Occipital lobe (tissue), 2 donors: ENCODE measurements around the gene MEA1. TPM values are rescaled to one million over a fixed set of nuclear protein-coding genes. Genes with fewer than 3 reads are reported as not detected.
"Not testable (repeated sequence)": the region's sequence is repeated elsewhere in the genome, so short reads cannot be mapped to it uniquely, and the experiment has no call there.

Experiments
- DNase-seq: peaks from one replicate; lab custom pipeline; 2025; lab: John Stamatoyannopoulos, UW
- total RNA-seq: library from RNA; depleted of rRNA; stranded (reverse); fragments of >200 nt; gene quantifications from one replicate; pipeline ENCODE4 v1.2.3, GENCODE V29; 2014

Gene MEA1
- total RNA-seq, 1 donor from 2014 or later: 27.8 TPM

DNA sequence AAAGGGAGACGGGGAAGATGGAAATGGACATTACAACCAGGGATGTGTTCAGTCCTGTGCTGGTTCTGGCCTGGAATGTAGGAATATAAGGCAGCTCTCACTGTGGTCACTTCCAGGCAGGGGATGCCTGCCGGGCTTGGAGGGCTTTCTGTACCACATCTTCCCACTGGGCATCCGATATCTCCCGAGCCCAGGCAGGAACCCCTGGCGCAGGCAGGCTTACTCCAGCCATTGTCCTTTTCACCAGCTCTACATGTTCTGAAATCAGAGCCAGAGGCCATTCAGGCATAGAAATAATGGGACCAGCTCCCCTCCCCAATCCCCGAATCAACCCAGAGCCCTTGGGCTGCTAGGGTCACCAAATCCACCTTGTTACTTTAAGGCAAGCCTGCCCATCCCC lies 1.4 kb downstream of the MEA1 start:
- no peak for DNase-seq

DNA sequence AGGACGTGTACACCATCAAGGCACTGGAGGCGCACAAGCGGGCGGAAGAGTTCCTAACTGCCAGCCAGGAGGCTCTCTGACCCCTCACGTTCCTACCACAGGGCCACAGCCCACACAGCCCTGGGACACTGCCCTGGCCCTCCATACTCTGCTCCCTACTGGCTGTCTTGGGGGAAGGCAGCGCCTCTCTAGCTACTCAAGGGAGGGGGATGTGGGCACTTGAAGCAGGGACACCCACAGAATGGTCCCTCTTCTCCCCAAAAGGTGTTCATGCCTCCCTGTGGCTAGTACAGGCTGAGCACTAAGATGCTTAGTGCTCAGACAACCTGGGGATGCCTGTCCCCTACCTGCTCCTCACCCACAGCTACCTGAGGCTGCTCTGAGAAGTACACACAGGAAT lies 2.5 kb downstream of the MEA1 start:
- DNase-seq: no peak

DNA sequence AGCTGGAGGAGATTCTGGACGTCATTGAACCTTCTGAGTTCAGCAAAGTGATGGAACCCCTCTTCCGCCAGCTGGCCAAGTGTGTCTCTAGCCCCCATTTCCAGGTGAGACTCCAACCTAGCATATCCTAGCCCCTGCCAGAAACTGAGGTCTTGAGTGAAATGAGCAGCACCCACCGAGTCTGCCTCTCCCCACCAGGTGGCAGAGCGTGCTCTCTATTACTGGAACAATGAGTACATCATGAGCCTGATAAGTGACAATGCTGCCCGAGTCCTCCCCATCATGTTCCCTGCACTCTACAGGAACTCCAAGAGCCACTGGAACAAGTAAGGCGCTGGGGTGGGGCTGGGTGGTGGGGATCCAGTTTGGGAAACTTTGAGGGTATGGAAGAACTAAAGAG lies 4.6 kb downstream of the MEA1 start:
- DNase-seq: no peak

DNA sequence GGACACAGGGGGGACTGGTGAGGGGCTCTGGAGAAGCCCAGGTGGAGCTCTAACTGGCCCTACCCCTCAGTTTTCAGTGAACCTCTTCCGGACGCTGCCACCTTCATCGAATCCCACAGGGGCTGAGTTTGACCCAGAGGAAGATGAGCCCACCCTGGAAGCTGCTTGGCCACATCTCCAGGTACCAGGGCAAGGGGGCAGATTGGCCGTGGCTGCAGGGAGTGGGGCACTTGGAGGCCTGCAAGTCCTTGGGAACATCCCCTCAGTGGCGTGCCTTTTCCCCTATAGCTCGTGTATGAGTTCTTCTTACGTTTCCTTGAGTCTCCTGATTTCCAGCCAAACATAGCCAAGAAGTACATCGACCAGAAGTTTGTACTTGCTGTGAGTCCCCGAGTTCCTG lies 6.6 kb downstream of the MEA1 start:
- no peak for DNase-seq

DNA sequence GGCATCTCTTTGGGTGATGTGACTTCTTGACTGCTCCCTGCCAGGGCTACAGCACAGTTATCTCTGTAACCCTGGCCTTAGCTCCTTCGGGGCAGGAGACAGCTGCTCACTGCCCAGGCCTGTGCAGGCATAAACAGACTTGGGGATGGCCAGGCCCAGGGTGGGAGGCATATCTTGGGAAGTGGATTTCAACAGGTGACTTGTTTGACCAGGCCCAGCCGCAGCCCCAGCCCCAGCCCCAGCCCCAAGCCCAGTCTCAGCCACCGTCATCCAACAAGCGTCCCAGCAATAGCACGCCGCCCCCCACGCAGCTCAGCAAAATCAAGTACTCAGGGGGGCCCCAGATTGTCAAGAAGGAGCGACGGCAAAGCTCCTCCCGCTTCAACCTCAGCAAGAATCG lies 7.5 kb downstream of the MEA1 start:
- no peak for DNase-seq

DNA sequence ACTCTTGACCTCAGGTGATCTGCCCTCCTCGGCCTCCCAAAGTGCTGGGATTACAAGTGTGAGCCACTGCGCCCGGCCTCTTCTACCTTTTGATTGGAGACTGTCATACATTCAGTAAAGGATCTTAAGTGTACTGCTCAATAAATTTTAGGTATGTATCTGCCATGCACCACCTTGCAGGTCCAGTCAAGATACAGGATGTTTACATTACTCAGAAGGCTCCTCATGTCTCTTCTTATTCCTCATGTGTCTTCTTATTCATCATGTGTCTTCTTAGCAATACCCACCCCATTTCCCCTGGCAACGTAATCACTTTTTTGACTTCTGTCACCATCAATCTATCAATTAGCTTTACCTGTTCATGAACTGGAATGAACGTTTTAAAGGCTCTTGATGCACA lies 7.9 kb downstream of the MEA1 start:
- no peak for DNase-seq

DNA sequence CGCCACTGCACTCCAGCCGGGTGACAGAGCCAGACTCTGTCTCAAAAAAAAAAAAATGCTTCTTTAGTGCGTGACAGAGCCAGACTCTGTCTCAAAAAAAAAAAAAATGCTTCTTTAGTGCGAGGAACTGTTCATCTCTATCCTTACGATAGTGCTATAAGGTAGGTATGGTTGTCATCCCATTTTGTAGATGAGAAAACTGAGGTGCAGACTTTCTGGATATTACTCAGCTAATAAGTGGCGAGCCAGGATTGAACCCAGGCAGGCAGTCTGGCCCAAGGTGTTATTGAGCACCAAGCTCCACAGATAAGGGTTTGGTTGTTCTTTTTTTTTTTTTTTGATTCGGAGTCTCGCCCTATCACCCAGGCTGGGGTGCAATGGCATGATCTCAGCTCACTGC lies 11.9 kb downstream of the MEA1 start:
- DNase-seq: no peak

DNA sequence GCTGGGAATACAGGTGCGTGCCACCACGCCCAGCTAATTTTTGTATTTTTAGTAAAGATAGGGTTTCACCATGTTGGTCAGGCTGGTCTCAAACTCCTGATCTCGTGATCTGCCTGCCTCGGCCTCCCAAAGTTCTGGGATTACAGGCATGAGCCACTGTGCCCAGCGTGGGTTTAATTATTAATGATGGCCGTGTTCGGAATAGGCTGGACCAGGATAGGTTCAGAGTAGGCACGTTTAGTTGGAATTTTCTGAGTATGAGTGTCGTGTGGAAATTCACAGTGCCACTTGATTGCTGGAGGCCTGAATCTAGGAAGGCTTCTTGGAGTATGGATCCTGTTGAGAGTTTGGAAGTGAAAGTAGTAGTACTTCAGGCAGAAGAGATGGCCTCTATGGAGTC lies 15.5 kb downstream of the MEA1 start:
- not testable (repeated sequence) for DNase-seq

DNA sequence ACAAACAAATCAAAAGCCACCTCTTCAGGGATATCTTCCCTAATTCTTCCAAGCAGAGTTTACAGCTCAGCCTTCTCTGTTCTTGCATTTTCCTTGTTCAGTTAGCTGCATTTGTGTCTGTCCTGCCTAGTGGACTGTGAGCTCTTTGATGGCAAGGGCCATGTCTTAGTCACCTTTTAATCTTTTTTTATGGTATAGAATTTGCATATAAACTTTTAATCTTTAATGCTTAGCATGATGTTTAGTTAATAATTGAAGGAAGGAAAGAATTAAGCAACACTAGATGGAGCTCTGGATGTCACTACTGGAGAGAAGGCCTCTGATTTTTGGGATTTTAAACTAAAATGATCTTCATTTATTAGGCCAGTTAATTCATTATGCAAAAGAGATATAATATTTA lies 17.2 kb downstream of the MEA1 start:
- DNase-seq: no peak

DNA sequence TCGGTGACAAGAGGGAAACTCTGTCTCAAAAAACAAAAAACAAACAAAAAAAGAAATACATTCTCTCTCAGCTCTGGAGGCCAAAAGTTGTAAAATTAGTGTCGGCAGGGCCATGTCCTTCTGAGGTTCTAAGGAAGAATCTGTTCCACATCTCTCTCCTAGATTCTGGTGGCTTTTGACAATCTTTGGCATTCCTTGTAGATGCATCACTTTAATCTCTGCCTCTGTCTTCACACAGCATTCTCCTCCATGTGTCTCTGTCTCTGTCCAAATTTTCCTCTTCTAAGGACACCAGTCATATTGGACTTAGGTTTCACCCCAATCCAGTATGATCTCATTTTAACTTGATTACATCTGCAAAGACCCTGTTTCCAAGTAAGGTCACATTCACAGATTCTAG lies 20.3 kb downstream of the MEA1 start:
- no peak for DNase-seq

DNA sequence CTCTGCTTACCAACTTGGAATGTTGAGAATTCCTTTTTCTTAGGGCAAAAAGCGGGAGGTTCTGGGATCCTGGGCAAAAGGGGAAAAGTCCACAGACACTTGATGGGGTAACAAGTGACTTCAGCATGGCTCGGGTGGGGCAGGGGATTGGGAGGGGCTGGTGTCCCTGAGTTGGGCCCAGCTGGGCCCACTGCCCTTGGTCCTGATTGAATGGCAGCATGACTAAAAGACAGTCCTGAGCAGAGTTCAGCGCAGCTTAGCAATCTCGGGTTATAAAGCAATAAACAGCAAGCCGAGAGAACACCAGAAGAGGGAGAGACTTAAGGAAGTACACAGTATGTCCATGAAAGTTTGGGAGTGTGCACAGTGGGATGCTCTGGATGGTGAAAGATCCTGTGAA lies 23.8 kb downstream of the MEA1 start:
- no peak for DNase-seq

DNA sequence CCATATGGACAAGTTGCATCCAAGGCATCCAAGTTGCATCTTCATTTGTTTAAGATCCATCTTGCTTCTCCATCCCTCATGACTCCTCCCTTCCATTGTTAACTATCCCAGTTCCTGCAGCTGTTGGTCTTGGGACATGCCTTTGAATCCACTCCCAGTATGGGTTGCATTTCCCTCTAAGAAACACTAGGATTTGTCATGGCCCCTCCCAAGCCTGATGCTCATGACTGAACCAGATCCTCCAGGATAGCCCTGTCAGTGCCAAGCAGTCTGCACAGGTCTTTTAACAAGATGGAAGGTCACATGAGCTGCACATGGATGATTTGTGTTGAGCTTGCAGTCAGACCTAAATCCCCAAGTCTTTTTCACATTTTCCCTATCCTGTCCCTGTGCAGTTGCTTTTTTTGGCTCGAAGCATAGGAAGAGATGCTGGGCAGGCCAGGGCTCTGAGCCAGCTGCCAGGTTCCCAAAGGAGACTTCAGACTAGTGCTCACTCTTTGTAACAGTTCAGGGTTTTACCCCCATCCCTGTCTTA lies 25.2 kb downstream of the MEA1 start:
- no peak for DNase-seq

DNA sequence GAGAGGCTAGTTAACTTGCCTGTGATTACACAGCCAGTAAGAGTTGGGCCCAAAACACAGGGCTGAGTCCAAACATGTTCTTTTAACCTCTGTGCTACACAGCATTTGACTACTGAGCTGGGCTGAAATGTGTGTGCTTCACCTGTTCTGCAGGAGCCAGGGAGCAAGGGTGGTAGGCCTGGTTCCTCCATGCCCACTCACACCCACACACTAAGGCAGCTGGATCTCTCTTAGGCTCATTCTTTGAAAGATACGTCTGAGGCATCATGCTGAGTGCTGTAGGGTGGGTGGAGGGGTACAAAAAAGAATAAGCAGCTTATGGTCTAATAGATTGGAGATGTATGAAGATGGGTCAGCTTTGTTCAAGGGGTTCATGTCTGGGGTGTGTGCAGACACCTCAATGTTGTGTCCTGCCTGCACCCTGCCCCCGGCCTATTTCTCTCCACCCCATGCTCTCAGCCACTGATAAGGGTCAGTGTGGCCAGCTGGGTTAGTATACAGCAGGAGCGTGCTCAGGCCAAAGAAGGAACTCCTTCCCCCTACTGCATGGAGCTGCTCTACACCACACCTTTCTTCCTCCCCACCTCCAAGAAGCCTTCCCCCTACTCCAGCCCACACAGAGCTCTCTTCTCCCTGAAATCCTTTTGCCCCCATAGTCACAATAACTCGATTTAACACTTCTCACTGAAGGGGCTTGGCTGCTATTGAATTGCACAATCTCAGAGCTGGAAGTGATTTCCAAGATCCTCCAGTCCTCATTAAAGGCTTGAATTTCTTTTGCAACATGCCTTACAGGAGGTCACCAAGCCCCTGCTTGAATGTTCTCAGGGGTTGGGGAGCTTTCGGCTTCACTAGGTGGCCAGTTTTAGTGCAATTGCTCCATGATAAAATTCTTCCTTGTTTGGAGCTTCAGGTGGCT lies 26.0 kb downstream of the MEA1 start:
- no peak for DNase-seq

DNA sequence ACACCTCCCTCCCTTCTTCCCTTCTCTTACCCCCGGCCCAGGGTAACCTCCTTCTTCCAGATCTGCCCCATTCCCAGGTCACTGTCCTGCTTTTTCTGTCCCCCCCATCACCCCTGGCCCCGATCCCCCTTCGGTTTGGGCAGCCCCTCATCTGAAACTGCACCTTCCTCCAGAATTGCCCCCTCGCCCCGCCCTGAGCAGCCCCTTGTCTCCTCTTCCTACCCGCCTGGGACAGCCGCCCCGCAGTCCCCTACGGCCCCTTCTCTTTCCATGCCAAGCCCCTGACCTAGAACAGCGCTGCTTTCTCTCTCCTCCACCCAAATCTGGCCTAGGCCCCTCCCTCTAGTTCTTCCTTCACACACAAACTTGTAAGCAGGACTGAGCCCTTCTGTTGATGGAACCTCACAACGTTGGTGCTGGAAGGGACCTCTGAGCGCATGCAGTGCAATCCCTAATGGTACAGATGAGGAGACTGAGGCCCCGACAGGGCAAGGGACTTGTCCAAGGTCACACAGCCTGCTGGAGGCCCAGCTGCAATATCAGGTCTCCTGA lies 28.7 kb downstream of the MEA1 start:
- no peak for DNase-seq

DNA sequence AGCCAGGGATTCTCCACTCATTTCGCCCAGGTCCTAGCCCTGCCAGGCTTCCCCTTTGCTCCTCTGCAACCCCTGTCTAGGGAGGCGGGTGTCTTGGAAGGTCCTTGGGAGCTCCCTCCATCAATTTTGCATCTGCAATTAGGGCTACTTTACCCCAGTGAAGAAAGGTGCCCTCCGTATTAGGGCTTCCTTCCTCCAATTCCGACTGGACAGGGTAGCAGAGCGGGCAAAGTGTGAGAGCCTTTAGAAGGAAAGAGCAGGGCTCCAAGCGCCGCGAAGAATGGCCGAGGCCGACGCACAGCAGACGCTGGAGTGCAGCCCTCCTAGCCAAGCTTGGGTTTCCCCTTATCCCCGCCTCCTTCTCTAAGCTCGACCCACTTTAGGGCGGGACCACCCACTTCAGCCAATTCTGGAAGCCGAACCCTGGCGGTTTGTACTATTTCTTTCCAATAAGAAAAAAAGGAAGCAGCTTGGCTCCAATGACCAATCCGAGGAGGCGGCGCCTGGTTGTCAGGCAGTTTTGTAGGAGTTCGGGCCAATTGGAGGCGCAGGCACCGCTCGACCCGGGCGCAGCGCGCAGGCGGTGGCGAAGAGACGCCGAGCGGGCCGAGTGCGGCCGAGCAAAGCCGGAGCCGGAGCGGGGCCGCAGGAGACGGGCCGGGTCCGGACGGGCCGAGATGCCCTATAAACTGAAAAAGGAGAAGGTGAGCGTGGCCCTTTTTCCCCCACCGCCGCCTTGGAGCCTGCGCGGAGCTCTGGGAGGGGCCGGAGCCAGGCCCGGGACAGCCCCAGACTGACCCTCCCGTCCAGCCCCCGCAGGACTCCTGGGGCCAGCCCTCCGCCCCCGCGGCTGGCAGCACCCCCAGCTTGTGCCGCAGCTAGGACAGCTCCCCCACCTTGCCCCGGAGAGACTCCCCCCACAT lies 29.5 kb downstream of the MEA1 start, which contains the start of gene PPP2R5D:
PPP2R5D (plus strand) TSS at position 570 of the 923 bp plus-strand sequence; CDS start at position 678, 108 bp downstream.
- DNase-seq: peak; percentile 98

DNA sequence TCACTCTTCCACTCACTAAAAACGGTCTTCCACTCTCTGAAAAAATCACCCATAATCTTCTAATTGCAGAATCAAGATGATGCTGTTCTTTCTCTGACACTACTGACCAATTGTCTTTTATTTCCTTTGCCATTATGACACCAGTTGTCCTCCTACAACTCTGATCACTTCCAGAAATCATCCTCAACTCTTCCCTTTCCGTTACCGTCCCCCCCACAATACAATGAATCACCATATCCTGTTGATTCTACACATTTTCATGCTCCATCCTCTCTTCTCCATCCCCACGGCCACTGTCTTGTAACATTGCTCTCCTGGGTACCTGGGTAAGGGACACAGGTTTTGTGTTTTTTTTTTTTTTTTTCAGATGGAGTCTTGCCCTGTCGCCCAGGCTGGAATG lies 31.9 kb downstream of the MEA1 start:
- DNase-seq: no peak

DNA sequence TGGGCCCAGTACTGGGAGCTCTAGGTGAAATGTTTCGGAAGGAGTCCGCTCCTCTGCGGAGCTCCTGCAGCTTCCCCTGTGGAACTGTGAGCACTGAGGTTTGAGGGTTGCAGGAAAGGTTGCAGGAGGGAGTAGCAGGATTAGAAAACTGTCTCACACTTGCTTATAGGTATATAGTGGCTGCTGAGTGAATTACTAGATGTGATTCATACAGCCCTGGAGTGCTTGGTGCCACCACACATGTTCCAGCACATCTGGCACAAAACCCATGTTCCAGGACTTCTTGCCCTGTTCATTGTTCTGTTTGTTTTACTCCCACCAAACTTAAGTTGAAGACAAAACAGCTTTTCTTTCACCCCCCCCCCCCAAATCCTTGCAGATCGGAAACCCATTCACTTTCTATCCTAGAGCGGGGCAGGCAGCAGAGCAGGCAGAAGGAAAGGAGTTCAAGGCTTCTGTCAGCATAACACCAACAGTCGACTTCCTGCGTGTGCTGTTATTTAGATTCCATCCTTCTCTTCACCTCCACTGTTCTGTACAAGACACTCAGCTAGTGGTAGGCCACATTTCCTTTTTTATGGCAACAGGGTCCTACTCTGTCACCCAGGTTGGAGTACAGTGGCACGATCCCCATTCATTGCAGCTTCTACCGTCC lies 34.1 kb downstream of the MEA1 start:
- DNase-seq: no peak

DNA sequence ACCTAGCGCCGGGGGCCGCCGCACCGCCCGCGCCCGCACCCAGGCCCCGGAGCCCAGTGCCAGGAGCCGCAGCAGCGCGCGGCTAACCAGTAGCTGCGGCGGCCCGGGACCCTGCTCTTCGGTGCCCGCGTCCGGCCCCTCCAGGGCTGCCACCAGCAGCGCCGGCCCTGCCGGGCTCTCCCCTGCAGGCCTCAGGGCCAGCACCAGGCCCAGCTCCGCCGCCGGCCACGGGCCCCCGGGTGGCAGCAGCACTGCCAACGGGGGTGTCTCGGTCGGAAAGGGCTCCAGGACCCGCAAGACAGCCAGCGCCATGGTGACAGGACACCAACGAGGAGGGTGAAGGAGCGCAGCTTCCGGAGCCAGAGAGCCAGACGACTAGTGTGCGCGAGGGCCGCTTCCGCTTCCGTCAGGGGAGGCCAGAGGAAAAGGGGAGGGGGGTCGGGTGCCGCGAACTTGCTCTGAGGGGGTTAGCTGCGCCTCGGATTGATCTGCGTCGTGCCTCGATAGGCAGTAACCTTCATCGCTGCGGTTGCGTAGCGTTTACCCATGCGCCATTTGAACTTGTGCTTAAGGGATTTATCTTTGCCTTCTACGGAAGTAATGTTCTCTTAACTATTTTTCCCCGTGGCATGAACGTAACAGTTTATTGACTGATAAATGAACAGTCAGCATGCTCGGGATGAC lies 34.8 kb downstream of the MEA1 start, which contains the start of gene PEX6:
PEX6 (minus strand) TSS at position 343 of the 684 bp plus-strand sequence; CDS start at position 312, 31 bp downstream.
- DNase-seq: peak; percentile 76

DNA sequence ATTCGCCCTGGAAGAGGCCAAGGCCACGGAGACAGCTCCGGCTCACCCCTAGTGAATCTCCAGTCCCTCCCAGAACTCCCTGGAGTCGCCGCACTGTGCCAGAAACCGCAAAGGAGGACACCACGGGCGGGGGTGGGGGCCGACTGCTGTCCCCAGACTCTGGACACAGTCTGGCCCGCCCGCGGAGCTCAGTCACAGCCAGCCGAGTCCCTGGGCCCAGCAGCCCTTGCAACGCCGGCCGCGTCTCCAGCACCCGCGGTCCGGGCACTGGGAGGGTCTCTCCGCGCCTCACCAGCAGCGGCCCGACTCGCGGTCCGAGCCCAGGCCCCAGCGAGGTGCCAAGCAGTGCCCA lies 35.3 kb downstream of the MEA1 start:
- DNase-seq: peak; percentile 20

DNA sequence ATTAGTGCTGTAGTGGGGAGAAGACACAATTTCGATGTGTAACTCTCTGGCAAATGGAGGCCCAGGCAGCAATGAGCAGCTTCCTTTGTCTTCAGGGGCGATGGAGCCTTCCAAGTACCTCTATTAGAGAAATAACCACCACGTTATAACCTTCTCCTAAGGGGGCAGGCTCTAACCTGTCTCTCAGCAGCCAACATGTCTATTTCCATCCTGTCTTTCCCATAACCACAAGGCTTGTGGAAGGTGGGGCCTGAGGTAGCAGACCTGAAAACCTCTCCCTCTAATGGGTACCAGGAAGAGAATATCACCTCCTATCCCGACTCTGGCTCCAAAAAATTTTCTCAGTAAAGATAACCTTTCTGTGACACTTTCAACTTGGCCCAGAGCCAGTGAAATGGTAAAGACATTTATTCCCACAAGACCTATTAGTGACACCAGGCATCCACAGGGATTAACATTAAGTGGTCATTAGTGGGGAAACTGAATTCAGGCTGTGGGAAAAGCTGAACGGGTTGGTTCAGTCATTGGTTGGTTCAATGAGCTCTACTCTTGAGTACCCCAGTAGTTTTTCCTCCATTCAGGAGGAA lies 38.7 kb downstream of the MEA1 start:
- DNase-seq: no peak
